ENCODE measurements around the gene FOXP1.

- no peak for TF ChIP-seq POLR2A (IDR thresholded peaks at IDR 0.05)
- TF ChIP-seq CTCF (IDR thresholded peaks at IDR 0.05), result no peak
- no peak for TF ChIP-seq POLR2AphosphoS5 (IDR thresholded peaks at IDR 0.05)
- no peak for TF ChIP-seq EP300 (IDR thresholded peaks at IDR 0.05)
These were observed 222.8 kb downstream of the FOXP1 start for GRCh38 chr3:71360764-71361163.
